Thymus (tissue), 11 donors: Measurements from ENCODE around the gene LASP1NB.
A peak's percentile ranks its signal among the peaks of the same experiment; 100 is the strongest.
"Not testable (repeated sequence)": the region's sequence is repeated elsewhere in the genome, so short reads cannot be mapped to it uniquely, and the experiment has no call there.

Source experiments
- DNase-seq, 9 donors: peaks; one replicate each; pipeline ENCODE4 v3.0.0-alpha.2; 2013; ENCODE audit warnings: low spot score in 9 of 9, low read depth in 6 of 9, missing footprints in 1 of 9
- H3K27ac ChIP-seq, 2 donors: one replicate each; pipeline ENCODE4 v1.5.1; 2013; ENCODE audit warnings: control low read depth in 1 of 2, low read depth in 1 of 2, low read length in 1 of 2, mild to moderate bottlenecking in 1 of 2, moderate library complexity in 1 of 2
- H3K27me3 ChIP-seq, 2 donors: one replicate each; pipeline ENCODE4 v1.5.1; 2013; ENCODE audit warnings: low read length in 1 of 2; ENCODE audit not compliant: control insufficient read depth in 2 of 2, insufficient read depth in 1 of 2
- H3K36me3 ChIP-seq, 2 donors: one replicate each; pipeline ENCODE4 v1.5.1; 2013; ENCODE audit warnings: low read length in 1 of 2, mild to moderate bottlenecking in 1 of 2, moderate library complexity in 1 of 2; ENCODE audit not compliant: control insufficient read depth in 2 of 2, insufficient read depth in 2 of 2
- H3K4me1 ChIP-seq, 2 donors: one replicate each; pipeline ENCODE4 v1.5.1; 2013; ENCODE audit warnings: low read length in 2 of 2; ENCODE audit not compliant: control insufficient read depth in 2 of 2, insufficient read depth in 2 of 2
- H3K4me3 ChIP-seq, 2 donors: one replicate each; pipeline ENCODE4 v1.5.1; 2013; ENCODE audit warnings: low read length in 2 of 2, control low read depth in 1 of 2, mild to moderate bottlenecking in 1 of 2
- H3K9me3 ChIP-seq, 2 donors: one replicate each; pipeline ENCODE4 v1.5.1; 2013; ENCODE audit warnings: low read length in 1 of 2, mild to moderate bottlenecking in 1 of 2; ENCODE audit not compliant: control insufficient read depth in 2 of 2, insufficient read depth in 1 of 2
- WGBS: extraction: QIAGEN DNeasy Blood & Tissue Kit; methylation state at CpG from one replicate; pipeline ENCODE4 v1.1.7; 2013; 5-methylcytosine and 5-hydroxymethylcytosine counted together
- donor health status: healthy.

Gene LASP1NB

DNA sequence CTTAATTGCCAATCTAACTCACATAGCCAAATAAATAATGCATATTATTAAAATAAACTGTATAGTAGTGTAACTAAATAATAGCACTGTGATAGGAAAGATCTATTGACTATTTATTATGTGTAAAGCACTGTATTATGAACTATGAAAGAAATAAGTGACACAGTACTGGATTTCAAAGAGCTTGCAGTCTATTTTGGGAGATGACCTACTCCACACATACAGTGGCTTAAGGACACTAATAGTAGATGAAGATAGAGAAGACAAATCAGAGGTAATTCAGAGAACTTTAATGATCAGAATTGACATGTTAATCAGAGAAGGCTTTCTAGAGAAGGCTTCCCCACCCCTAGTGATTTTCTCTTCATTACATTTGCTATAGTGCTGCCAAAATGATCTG, 14.6 kb downstream of the LASP1NB start:
- Histone ChIP-seq H3K27me3 (peaks cover 0 to 6% of the 10 kb centered on the region in 2 donors), H3K4me3 (no peak overlapping the region), H3K36me3 (no peaks in the 10 kb centered on the region), H3K27ac (no peak overlapping the region), H3K9me3 (no peaks in the 10 kb centered on the region), H3K4me1 (no peaks in the 10 kb centered on the region)
- DNase-seq = no peak

DNA sequence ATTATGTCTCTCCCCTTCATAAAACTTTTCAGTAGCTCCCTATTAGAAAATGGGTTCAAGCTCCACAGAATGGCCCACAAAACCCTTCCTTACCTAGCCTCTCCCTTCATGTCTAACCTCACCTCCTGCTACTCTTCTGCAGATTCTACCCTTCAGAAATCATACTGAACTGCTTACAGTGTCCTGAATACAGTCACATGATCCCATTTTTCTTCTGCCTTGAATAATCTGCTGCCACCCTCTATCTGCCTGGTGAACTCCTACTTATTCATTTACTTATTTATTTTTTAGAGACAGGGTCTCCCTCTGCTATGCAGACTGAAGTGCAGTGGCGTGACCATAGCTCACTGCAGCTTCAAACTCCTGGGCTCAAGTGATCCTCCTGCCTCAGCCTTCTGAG, 15.0 kb downstream of the LASP1NB start:
- no peak overlapping the region for H3K4me3 ChIP-seq
- H3K36me3 ChIP-seq = no peaks in the 10 kb centered on the region
- no peaks in the 10 kb centered on the region for H3K9me3 ChIP-seq
- peaks cover 0 to 6% of the 10 kb centered on the region in 2 donors for H3K27me3 ChIP-seq
- H3K27ac ChIP-seq = no peak overlapping the region
- H3K4me1 ChIP-seq = no peaks in the 10 kb centered on the region
- 100% methylated on average over 1 of the region's 1 CpG for WGBS
- no peak for DNase-seq

DNA sequence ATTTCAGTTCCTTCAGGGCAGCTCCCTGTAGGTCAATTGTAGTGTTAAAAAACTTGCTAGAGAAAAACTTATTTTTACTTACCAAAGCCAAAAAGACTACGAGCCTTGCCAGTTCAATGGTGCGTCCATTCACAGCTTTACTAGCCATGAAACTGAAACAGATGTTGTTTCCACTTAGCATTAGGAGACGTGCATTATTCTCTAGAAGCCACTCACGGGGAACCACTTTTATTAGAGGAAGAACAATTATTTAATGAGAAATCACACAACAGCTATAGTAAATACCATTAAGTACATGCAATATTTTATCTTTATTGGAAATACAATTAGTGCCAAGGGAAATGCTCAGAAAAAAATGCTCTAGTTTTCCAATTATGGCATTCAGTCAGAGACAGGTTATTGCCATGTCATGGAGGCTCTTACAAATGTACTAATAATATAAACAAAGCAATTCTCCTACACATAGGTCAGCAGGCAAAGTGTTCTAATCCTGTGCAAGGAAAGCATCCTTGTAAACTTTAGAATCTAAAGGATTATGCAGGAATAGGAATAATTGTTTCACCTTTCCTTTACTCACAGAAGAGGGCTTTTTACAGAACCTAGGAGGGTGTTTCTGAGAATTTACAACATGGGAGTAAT, 17.4 kb downstream of the LASP1NB start:
- Histone ChIP-seq H3K27me3 (no peaks in the 10 kb centered on the region), H3K27ac (no peak overlapping the region), H3K9me3 (no peaks in the 10 kb centered on the region), H3K4me3 (no peak overlapping the region), H3K4me1 (no peaks in the 10 kb centered on the region), H3K36me3 (no peaks in the 10 kb centered on the region)
- no peak for DNase-seq
- WGBS = 89% methylated on average over 4 of the region's 4 CpGs

DNA sequence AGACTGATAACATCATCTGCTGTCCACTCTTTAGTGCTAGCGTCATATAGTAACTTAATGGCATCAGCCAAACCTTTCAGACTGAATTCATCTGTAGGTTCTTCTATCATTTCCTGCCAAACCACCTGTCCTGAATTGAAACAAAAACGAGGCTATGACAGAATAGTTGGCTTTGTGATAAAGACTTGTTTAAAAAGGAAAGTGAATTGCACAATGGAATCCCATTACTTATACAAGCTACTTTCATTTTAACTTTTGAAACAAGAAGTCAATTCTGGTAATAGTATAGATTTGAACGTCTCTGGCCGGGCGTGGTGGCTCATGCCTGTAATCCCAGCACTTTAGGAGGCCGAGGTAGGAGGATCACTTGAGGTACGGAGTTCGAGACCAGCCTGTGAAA, 18.2 kb downstream of the LASP1NB start:
- H3K4me3 ChIP-seq = no peak overlapping the region
- H3K27me3 ChIP-seq = no peaks in the 10 kb centered on the region
- 79% methylated on average over 8 of the region's 8 CpGs for WGBS
- H3K4me1 ChIP-seq = no peaks in the 10 kb centered on the region
- no peaks in the 10 kb centered on the region for H3K9me3 ChIP-seq
- no peaks in the 10 kb centered on the region for H3K36me3 ChIP-seq
- no peak overlapping the region for H3K27ac ChIP-seq
- DNase-seq = peak in 1 of 9 donors; percentile 41

DNA sequence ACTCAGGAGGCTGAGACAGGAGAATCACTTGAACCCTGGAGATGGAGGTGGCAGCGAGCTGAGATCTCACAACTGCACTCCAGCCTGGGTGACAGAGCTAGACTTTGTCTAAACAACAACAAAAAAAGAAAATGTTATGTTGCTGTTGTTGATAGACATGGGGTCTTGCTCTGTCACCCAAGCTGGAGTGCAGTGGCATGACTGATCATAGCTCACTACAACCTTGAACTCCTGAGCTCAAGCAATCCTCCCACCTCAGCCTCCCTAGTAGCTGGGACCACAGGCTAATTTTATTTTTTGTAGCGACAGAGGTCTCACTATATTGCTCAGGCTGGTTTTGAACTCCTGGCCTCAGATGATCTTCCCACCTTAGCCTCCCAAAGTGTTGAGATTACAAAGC, 21.8 kb downstream of the LASP1NB start:
- WGBS = 96% methylated on average over 2 of the region's 2 CpGs
- no peak overlapping the region for H3K4me3 ChIP-seq
- peak in 1 of 9 donors; percentile 38 for DNase-seq
- no peaks in the 10 kb centered on the region for H3K27me3 ChIP-seq
- no peaks in the 10 kb centered on the region for H3K36me3 ChIP-seq
- no peaks in the 10 kb centered on the region for H3K9me3 ChIP-seq
- H3K27ac ChIP-seq = no peak overlapping the region
- no peaks in the 10 kb centered on the region for H3K4me1 ChIP-seq

DNA sequence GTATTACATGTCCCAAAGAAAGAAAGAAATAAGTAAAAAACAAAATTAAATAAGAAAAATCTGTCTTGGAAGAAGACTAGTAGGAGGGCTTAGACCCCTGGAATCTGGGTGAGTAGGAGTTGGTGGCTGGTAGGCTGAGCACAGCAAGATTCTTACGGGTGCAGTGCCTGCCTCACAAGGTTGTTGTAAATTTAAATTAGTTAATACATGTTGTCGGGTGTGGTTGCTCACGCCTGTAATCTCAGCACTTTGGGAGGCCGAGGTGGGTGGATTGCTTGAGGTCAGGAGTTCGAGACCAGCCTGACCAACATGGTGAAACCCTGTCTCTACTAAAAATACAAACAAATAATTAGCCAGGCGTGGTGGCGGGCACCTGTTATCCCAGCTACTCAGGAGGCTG, 28.4 kb downstream of the LASP1NB start:
- H3K4me1 ChIP-seq, DNase-seq, H3K36me3 ChIP-seq, H3K9me3 ChIP-seq, H3K27ac ChIP-seq, H3K4me3 ChIP-seq, H3K27me3 ChIP-seq: not testable (repeated sequence)
- 98% methylated on average over 7 of the region's 7 CpGs for WGBS

DNA sequence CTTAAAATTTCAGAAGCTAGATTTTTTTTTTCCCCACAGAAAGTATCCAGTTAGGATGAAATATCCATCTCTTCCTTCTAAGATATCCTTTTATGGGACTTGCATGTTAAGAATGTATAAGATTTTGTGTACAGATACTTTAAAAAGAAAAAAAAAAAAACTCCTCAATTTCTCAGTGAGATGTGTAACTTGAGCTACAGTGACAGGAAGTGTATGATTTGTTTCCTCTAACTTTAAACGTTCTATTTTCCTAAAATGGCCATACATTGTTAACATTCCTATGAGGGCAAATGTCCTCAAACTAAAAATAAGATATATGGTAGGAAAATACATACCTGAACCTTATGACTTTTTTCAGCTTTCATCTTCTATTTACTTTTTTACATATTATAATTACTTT, 32.9 kb downstream of the LASP1NB start:
- WGBS = 2% methylated on average over 1 of the region's 1 CpG
- Histone ChIP-seq H3K4me3 (no peak overlapping the region), H3K27me3 (no peaks in the 10 kb centered on the region), H3K4me1 (peaks cover 0 to 4% of the 10 kb centered on the region in 2 donors), H3K36me3 (no peaks in the 10 kb centered on the region), H3K9me3 (no peaks in the 10 kb centered on the region), H3K27ac (no peak overlapping the region)
- DNase-seq = no peak

DNA sequence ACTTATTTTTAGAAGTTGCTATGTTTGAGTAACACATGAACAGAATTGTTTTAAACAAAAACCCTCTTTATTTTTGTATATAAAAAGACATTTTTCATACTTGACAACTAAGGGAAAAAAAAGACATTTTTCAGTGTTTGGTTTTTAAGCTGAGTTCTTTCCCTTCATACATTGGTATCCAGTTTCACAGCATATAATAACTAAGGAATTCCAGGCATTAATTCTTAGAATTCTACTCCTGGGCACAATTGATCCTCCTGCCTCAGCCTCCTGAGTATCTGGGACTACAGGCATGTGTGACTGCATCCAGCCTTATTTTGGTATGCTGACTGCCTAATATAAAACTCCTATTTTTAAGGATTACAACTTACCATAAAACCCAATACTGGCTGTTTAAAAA, 33.3 kb downstream of the LASP1NB start:
- no peak overlapping the region for H3K4me3 ChIP-seq
- H3K4me1 ChIP-seq = peaks cover 0 to 4% of the 10 kb centered on the region in 2 donors
- H3K27me3 ChIP-seq = no peaks in the 10 kb centered on the region
- no peak overlapping the region for H3K27ac ChIP-seq
- no peak for DNase-seq
- no peaks in the 10 kb centered on the region for H3K36me3 ChIP-seq
- no peaks in the 10 kb centered on the region for H3K9me3 ChIP-seq

DNA sequence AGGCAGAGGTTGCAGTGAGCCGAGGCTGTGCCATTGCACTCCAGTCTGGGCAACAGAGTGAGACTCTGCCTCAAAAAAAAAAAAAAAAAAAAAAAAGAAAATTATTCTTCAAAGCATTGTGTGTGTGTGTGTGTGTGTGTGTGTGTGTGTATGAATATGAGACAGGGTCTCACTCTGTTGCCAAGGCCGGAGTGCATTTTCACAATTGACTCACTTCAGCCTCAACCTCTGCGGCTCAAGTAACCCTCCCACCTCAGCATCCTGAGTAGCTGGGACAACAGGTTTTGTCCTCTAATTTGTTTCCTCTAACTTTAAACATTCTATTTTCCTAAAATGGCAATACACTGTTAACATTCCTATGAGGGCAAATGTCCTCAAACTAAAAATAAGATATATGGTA, 34.1 kb downstream of the LASP1NB start:
- H3K27ac ChIP-seq = no peak overlapping the region
- peaks cover 0 to 4% of the 10 kb centered on the region in 2 donors for H3K4me1 ChIP-seq
- 94% methylated on average over 3 of the region's 3 CpGs for WGBS
- no peaks in the 10 kb centered on the region for H3K9me3 ChIP-seq
- no peak for DNase-seq
- no peak overlapping the region for H3K4me3 ChIP-seq
- H3K27me3 ChIP-seq = no peaks in the 10 kb centered on the region
- no peaks in the 10 kb centered on the region for H3K36me3 ChIP-seq

DNA sequence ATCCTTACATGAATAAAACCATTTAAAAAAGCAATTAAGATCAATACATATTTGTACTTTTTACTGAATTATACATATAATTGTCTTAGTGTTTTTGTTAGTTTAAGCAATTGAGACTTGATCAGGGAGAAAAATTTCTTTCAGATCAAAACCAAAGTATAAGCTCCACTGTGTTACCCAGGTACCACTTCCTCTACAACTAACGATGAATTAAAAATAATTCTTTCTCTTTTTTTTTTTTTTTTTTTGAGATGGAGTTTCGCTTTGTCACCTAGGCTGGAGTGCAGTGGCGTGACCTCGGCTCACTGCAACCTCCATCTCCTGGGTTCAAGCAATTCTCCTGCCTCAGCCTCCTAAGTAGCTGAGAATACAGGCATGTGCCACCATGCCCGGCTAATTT, 35.0 kb downstream of the LASP1NB start:
- Histone ChIP-seq H3K27ac (no peak overlapping the region), H3K4me3 (no peak overlapping the region), H3K36me3 (no peaks in the 10 kb centered on the region), H3K4me1 (peaks cover 0 to 4% of the 10 kb centered on the region in 2 donors), H3K9me3 (no peaks in the 10 kb centered on the region), H3K27me3 (no peaks in the 10 kb centered on the region)
- WGBS = 50% methylated on average over 5 of the region's 5 CpGs
- no peak for DNase-seq
